ENCODE data around the gene CIB4. TPM values are rescaled to one million over a fixed set of nuclear protein-coding genes. Genes with fewer than 3 reads are reported as not detected.

The CIB4 gene
- total RNA-seq, 1 donor from 2014 or later: not detected

- TF ChIP-seq CTCF (IDR thresholded peaks at IDR 0.05): no peak
- Mint-ChIP-seq H3K9me3 (peaks cover 9% of the 10 kb centered on the region), H3K27ac (no peak overlapping the region), H3K4me1 (peaks cover 17% of the 10 kb centered on the region), H3K4me3 (no peak overlapping the region), H3K27me3 (peaks cover 13% of the 10 kb centered on the region), H3K36me3 (ENCODE audit: low read depth) (no peaks in the 10 kb centered on the region)
- intact Hi-C loops (cut with micrococcal nuclease): no loop called here
- no peak for DNase-seq
- ChIA-PET CTCF (interaction anchor here (3.6 kb wide), 1 partner anchor 138 kb away, joined by 27 read pairs; no protein-coding TSS in a partner anchor), POLR2A (no interaction called here)
- ATAC-seq (ENCODE audit: low read depth): no peak
Measured at GRCh38 chr2:26606847-26607190, 34.3 kb downstream of the CIB4 start.

- H3K27me3 Mint-ChIP-seq: peaks cover 18% of the 10 kb centered on the region
- H3K36me3 Mint-ChIP-seq (ENCODE audit: low read depth): no peaks in the 10 kb centered on the region
- TF ChIP-seq CTCF (IDR thresholded peaks at IDR 0.05): no peak
- H3K27ac Mint-ChIP-seq: no peak overlapping the region
- no peak for ATAC-seq (ENCODE audit: low read depth)
- H3K4me3 Mint-ChIP-seq: no peak overlapping the region
- CTCF ChIA-PET: interaction anchor here (1.2 to 3.6 kb wide), 2 partner anchors 138 to 141 kb away, joined by 4 to 27 read pairs; no protein-coding TSS in a partner anchor
- peaks cover 17% of the 10 kb centered on the region for H3K4me1 Mint-ChIP-seq
- no peak for DNase-seq
- peaks cover 9% of the 10 kb centered on the region for H3K9me3 Mint-ChIP-seq
- intact Hi-C loops (cut with micrococcal nuclease): no loop called here
- POLR2A ChIA-PET: no interaction called here
Measured at GRCh38 chr2:26605999-26606846, 34.9 kb downstream of the CIB4 start.

- intact Hi-C loops (cut with micrococcal nuclease): no loop called here
- no peak for DNase-seq
- ATAC-seq (ENCODE audit: low read depth): no peak
- TF ChIP-seq CTCF (IDR thresholded peaks at IDR 0.05): no peak
- POLR2A ChIA-PET: interaction anchor here (0.6 kb wide), 1 partner anchor 15 kb away, joined by 3 read pairs; no protein-coding TSS in a partner anchor
- no peak overlapping the region for H3K4me3 Mint-ChIP-seq
- peaks cover 15% of the 10 kb centered on the region for H3K4me1 Mint-ChIP-seq
- peaks cover 9% of the 10 kb centered on the region for H3K9me3 Mint-ChIP-seq
- peaks cover 21% of the 10 kb centered on the region for H3K27me3 Mint-ChIP-seq
- no peaks in the 10 kb centered on the region for H3K36me3 Mint-ChIP-seq (ENCODE audit: low read depth)
- CTCF ChIA-PET: interaction anchor here (1.2 to 3.6 kb wide), 2 partner anchors 139 to 142 kb away, joined by 4 to 27 read pairs; no protein-coding TSS in a partner anchor
- no peak overlapping the region for H3K27ac Mint-ChIP-seq
Measured at GRCh38 chr2:26605195-26605998, 35.8 kb downstream of the CIB4 start.

- ChIA-PET CTCF (no interaction called here), POLR2A (no interaction called here)
- Mint-ChIP-seq H3K4me1 (no peaks in the 10 kb centered on the region), H3K27me3 (peaks cover 25% of the 10 kb centered on the region), H3K27ac (no peak overlapping the region), H3K9me3 (peaks cover 9% of the 10 kb centered on the region), H3K36me3 (ENCODE audit: low read depth) (no peaks in the 10 kb centered on the region), H3K4me3 (no peak overlapping the region)
- intact Hi-C loops (cut with micrococcal nuclease): no loop called here
- ATAC-seq (ENCODE audit: low read depth) (no peak), DNase-seq (no peak)
- TF ChIP-seq CTCF (IDR thresholded peaks at IDR 0.05): no peak
Measured at GRCh38 chr2:26602575-26602974, 38.6 kb downstream of the CIB4 start.

- TF ChIP-seq CTCF (IDR thresholded peaks at IDR 0.05): no peak
- DNase-seq (no peak), ATAC-seq (ENCODE audit: low read depth) (no peak)
- Mint-ChIP-seq H3K4me1 (no peaks in the 10 kb centered on the region), H3K27me3 (peaks cover 31% of the 10 kb centered on the region), H3K9me3 (peaks cover 5% of the 10 kb centered on the region), H3K4me3 (no peak overlapping the region), H3K36me3 (ENCODE audit: low read depth) (no peaks in the 10 kb centered on the region), H3K27ac (no peak overlapping the region)
- CTCF ChIA-PET: no interaction called here
- intact Hi-C loops (cut with micrococcal nuclease): no loop called here
- POLR2A ChIA-PET: no interaction called here
Measured at GRCh38 chr2:26599387-26599786, 41.8 kb downstream of the CIB4 start.

All from activated B cell treated with CpG ODN at 0.5 μM for 24 hours (primary cell).